Measurements from ENCODE around the gene SERPINA12. TPM values are rescaled to one million over a fixed set of nuclear protein-coding genes. Genes with fewer than 3 reads are reported as not detected.

The SERPINA12 gene
- total RNA-seq, 1 experiment from 2014 or later = not detected

DNA sequence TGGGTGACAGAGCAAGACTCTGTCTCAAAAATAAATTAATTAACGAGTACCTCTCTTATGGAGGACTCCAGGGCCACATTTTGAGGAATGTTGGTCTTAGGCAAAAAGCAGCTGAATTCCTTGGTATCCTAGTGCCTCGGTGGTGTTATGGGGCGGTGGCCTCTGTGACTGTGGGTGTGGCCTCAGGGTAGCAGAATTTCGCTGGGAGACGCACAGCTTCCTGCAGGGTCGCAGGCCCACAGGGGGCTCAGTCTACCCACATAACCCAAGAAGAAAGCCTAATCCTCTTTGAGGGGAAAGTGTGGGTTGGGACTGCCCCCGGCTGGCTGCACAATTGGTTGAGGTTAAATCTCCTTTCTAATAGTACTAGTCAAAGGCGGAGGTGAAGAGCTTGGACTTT lies 40.8 kb upstream of the SERPINA12 start:
- no peak for DNase-seq (ENCODE audit: low read depth, low spot score)
- ChIA-PET POLR2A (no interaction called here), RAD21 (ENCODE audit: low non-redundant PET in 1 of 2, low total read pairs in 2 of 2, uncharacterized antibody in 2 of 2, unreplicated experiment in 2 of 2) (no interaction called here), CTCF (interaction anchor here (0.7 to 3.4 kb wide), 6 partner anchors 11 to 418 kb away, joined by 3 to 32 read pairs (median 4); no protein-coding TSS in a partner anchor)
- Histone ChIP-seq H3K27ac (ENCODE audit: low read depth, low read length) (no peak overlapping the region), H3K27me3 (ENCODE audit: insufficient read depth, low read length) (no peaks in the 10 kb centered on the region), H4K20me1 (ENCODE audit: insufficient read depth) (no peaks in the 10 kb centered on the region), H3K4me2 (ENCODE audit: low read length) (peak overlapping the region; percentile 55), H3K4me3 (replicated peaks in 1 of 2; ENCODE audit: low read depth in 1 of 2, low read length in 2 of 2) (no peak overlapping the region), H3K79me2 (ENCODE audit: insufficient read depth, low read length) (no peaks in the 10 kb centered on the region), H3K36me3 (ENCODE audit: control insufficient read depth in 1 of 2, insufficient read depth in 2 of 2, low read length in 2 of 2) (no peaks in the 10 kb centered on the region), H2AFZ (ENCODE audit: low read depth, low read length, poor library complexity, severe bottlenecking) (peak overlapping the region; percentile 75), H3K4me1 (ENCODE audit: control insufficient read depth in 1 of 2, insufficient read depth in 2 of 2, low read length in 2 of 2) (peaks cover 0 to 10% of the 10 kb centered on the region in 2 experiments; a peak in 2 of 4 replicates), H3K9me3 (ENCODE audit: control insufficient read depth in 1 of 2, insufficient read depth in 1 of 2, low read depth in 1 of 2, low read length in 2 of 2) (no peaks in the 10 kb centered on the region), H3K9ac (ENCODE audit: low read length) (no peak overlapping the region), H3K9me2 (ENCODE audit: insufficient read depth) (no peaks in the 10 kb centered on the region)
- no peak for TF ChIP-seq TCF7L2 (IDR thresholded peaks at IDR 0.05; ENCODE audit: borderline replicate concordance, extremely low read depth, insufficient read depth, insufficient read length)
- TF ChIP-seq EZH2phosphoT487 (IDR thresholded peaks at IDR 0.05; ENCODE audit: borderline replicate concordance) = no peak
- TF ChIP-seq SIN3A (IDR thresholded peaks at IDR 0.05; ENCODE audit: low read depth) = no peak
- TF ChIP-seq ZNF274 (IDR thresholded peaks at IDR 0.05; ENCODE audit: low read depth, low read length) = no peak
- TF ChIP-seq, protein P1, sequence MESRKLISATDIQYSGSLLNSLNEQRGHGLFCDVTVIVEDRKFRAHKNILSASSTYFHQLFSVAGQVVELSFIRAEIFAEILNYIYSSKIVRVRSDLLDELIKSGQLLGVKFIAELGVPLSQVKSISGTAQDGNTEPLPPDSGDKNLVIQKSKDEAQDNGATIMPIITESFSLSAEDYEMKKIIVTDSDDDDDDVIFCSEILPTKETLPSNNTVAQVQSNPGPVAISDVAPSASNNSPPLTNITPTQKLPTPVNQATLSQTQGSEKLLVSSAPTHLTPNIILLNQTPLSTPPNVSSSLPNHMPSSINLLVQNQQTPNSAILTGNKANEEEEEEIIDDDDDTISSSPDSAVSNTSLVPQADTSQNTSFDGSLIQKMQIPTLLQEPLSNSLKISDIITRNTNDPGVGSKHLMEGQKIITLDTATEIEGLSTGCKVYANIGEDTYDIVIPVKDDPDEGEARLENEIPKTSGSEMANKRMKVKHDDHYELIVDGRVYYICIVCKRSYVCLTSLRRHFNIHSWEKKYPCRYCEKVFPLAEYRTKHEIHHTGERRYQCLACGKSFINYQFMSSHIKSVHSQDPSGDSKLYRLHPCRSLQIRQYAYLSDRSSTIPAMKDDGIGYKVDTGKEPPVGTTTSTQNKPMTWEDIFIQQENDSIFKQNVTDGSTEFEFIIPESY (IDR thresholded peaks at IDR 0.05; ENCODE audit: extremely low read depth, insufficient replicate concordance, low read length) = no peak
- no peak for TF ChIP-seq JUND (IDR thresholded peaks at IDR 0.05)
- TF ChIP-seq, protein P2, sequence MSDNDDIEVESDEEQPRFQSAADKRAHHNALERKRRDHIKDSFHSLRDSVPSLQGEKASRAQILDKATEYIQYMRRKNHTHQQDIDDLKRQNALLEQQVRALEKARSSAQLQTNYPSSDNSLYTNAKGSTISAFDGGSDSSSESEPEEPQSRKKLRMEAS (IDR thresholded peaks at IDR 0.05) = no peak
- TF ChIP-seq EZH2 (IDR thresholded peaks at IDR 0.05) = no peak
- TF ChIP-seq, protein P3, sequence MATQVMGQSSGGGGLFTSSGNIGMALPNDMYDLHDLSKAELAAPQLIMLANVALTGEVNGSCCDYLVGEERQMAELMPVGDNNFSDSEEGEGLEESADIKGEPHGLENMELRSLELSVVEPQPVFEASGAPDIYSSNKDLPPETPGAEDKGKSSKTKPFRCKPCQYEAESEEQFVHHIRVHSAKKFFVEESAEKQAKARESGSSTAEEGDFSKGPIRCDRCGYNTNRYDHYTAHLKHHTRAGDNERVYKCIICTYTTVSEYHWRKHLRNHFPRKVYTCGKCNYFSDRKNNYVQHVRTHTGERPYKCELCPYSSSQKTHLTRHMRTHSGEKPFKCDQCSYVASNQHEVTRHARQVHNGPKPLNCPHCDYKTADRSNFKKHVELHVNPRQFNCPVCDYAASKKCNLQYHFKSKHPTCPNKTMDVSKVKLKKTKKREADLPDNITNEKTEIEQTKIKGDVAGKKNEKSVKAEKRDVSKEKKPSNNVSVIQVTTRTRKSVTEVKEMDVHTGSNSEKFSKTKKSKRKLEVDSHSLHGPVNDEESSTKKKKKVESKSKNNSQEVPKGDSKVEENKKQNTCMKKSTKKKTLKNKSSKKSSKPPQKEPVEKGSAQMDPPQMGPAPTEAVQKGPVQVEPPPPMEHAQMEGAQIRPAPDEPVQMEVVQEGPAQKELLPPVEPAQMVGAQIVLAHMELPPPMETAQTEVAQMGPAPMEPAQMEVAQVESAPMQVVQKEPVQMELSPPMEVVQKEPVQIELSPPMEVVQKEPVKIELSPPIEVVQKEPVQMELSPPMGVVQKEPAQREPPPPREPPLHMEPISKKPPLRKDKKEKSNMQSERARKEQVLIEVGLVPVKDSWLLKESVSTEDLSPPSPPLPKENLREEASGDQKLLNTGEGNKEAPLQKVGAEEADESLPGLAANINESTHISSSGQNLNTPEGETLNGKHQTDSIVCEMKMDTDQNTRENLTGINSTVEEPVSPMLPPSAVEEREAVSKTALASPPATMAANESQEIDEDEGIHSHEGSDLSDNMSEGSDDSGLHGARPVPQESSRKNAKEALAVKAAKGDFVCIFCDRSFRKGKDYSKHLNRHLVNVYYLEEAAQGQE (IDR thresholded peaks at IDR 0.05; ENCODE audit: low read depth) = no peak
- no peak for TF ChIP-seq YY1 (IDR thresholded peaks at IDR 0.05; ENCODE audit: extremely low read depth, insufficient replicate concordance, low read depth, low read length)
- no peak for TF ChIP-seq SP1 (IDR thresholded peaks at IDR 0.05; ENCODE audit: low read depth)
- TF ChIP-seq ELF1 (IDR thresholded peaks at IDR 0.05; ENCODE audit: borderline replicate concordance, low read depth) = no peak
- TF ChIP-seq POLR2A (IDR thresholded peaks at IDR 0.05; ENCODE audit: borderline replicate concordance, extremely low read depth, insufficient read depth, insufficient read length) = no peak
- no peak for TF ChIP-seq POLR2AphosphoS5 (IDR thresholded peaks at IDR 0.05; ENCODE audit: low read depth, low read length)
- no peak for TF ChIP-seq FOSL1 (IDR thresholded peaks at IDR 0.05; ENCODE audit: low read depth)
- ATAC-seq = peak; percentile 52
- no TSS peak for BruUV-seq (replicated peaks)
- intact Hi-C loops (cut with micrococcal nuclease) = no loop called here

Data from HCT116 (cell line).